HepG2 (cell line): ENCODE data around the gene PRKCZ. TPM values are rescaled to one million over a fixed set of nuclear protein-coding genes. Genes with fewer than 3 reads are reported as not detected.

Experiments used
- ATAC-seq: fragments of 200-7000 bp; cut with Tn5 transposase; 3 replicates; pipeline ENCODE4 v1.9.1; 2020; ENCODE audit warnings: mild to moderate bottlenecking, moderate library complexity
- BruUV-seq: library from RNA; stranded (reverse); fragments of 400-500 nt; replicated peaks from 2 replicates; lab custom pipeline; 2021; lab: Mats Ljungman, UMichigan
- CTCF ChIA-PET: fragments of 300-600 bp; formaldehyde crosslinking; extraction: SDS; loops from one replicate; lab custom pipeline; 2021; ENCODE audit warnings: low total read pairs, inconsistent platforms, low intra/inter-chr PET ratio; lab: Yijun Ruan, JAX
- POLR2A ChIA-PET: fragments of 350-600 bp; sonication (Branson Sonifier 250); formaldehyde crosslinking; loops from one replicate; lab custom pipeline; 2020; ENCODE audit warnings: antibody characterized with exemption, inconsistent platforms; lab: Yijun Ruan, JAX
- DNase-seq: peaks from one replicate; pipeline ENCODE4 v3.0.0-alpha.2; 2015; ENCODE audit warnings: low spot score
- FAIRE-seq: peaks from 3 replicates; lab custom pipeline; 2011; peaks lifted over from hg19 to GRCh38; lab: Jason Lieb, UNC
- H2AFZ ChIP-seq: one replicate; pipeline ENCODE4 v1.6.1; 2011; ENCODE audit warnings: low read length, inconsistent platforms
- H3K27ac ChIP-seq: fragments of 300-600 bp; 3 replicates; pipeline ENCODE4 v1.8.0; 2011; ENCODE audit warnings: mixed run types, mild to moderate bottlenecking, mixed read lengths, low read length, inconsistent platforms; ENCODE audit not compliant: insufficient read depth; ENCODE audit errors: extremely low read length
- H3K27me3 ChIP-seq, 2 experiments: fragments of 200-600 bp in 1 of 2; 2 replicates in 1 of 2; 3 replicates in 1 of 2; pipeline versions ENCODE4 v1.6.0 to v1.8.0; 2011; ENCODE audit warnings: low read length in 2 of 2, mild to moderate bottlenecking in 2 of 2, moderate library complexity in 2 of 2, inconsistent platforms in 1 of 2; ENCODE audit not compliant: insufficient read depth in 2 of 2, control insufficient read depth in 1 of 2
- H3K36me3 ChIP-seq, 2 experiments: fragments of 200-600 bp in 1 of 2; replicated peaks in 1 of 2; 2 replicates in 1 of 2; 3 replicates in 1 of 2; pipeline versions ENCODE4 v1.5.1 to v1.8.0; 2011; ENCODE audit warnings: low read length in 2 of 2, inconsistent platforms in 1 of 2; ENCODE audit not compliant: insufficient read depth in 2 of 2, control insufficient read depth in 1 of 2
- H3K4me1 ChIP-seq: 2 replicates; pipeline ENCODE4 v1.5.1; 2012; ENCODE audit warnings: low read length, inconsistent platforms; ENCODE audit not compliant: insufficient read depth
- H3K4me2 ChIP-seq: 2 replicates; pipeline ENCODE4 v1.6.0; 2011; ENCODE audit warnings: low read depth, low read length, inconsistent platforms
- H3K4me3 ChIP-seq, 3 experiments: fragments of 200-600 bp in 1 of 3; sonication (generic), shearing (Covaris generic) in 1 of 3; replicated peaks in 1 of 3; 2 replicates each; pipeline ENCODE4 v1.5.1; 2011 to 2016; ENCODE audit warnings: low read length in 3 of 3, inconsistent platforms in 2 of 3, low read depth in 2 of 3, mild to moderate bottlenecking in 2 of 3, control low read depth in 1 of 3, mixed read lengths in 1 of 3; ENCODE audit not compliant: insufficient read depth in 1 of 3
- H3K79me2 ChIP-seq: one replicate; pipeline ENCODE4 v1.6.1; 2011; ENCODE audit warnings: low read length, inconsistent platforms; ENCODE audit not compliant: insufficient read depth
- H3K9ac ChIP-seq: 2 replicates; pipeline ENCODE4 v1.6.0; 2011; ENCODE audit warnings: mild to moderate bottlenecking, low read depth, low read length, inconsistent platforms; ENCODE audit not compliant: insufficient read depth
- H3K9me3 ChIP-seq: 2 replicates; pipeline ENCODE4 v1.5.1; 2012; ENCODE audit warnings: mild to moderate bottlenecking, low read length
- H4K20me1 ChIP-seq: 2 replicates; pipeline ENCODE4 v1.6.0; 2011; ENCODE audit warnings: inconsistent platforms, mild to moderate bottlenecking, low read length, moderate library complexity; ENCODE audit not compliant: insufficient read depth
- DMAP1 ChIP-seq: IDR thresholded peaks from 2 replicates; pipeline ENCODE4 v1.6.1; 2016
- FLYWCH1 ChIP-seq: sonication (generic); formaldehyde crosslinking; IDR thresholded peaks from 2 replicates; pipeline ENCODE4 v1.8.1; 2023; ENCODE audit warnings: mild to moderate bottlenecking, missing genetic modification reagents
- FOXO1 ChIP-seq: sonication (generic); formaldehyde crosslinking; IDR thresholded peaks from 2 replicates; pipeline ENCODE4 v1.4.0; 2020; ENCODE audit warnings: missing genetic modification reagents
- KLF11 ChIP-seq: IDR thresholded peaks from 2 replicates; pipeline ENCODE4 v1.6.1; 2016; ENCODE audit warnings: missing compliant biosample characterization
- KMT2A ChIP-seq: sonication (generic); formaldehyde crosslinking; IDR thresholded peaks from 2 replicates; pipeline ENCODE4 v1.4.0; 2020; ENCODE audit warnings: missing genetic modification reagents
- RFXAP ChIP-seq: sonication (generic); formaldehyde crosslinking; IDR thresholded peaks from 2 replicates; pipeline ENCODE4 v1.4.0; 2020; ENCODE audit warnings: missing genetic modification reagents, borderline replicate concordance
- SP140L ChIP-seq: sonication (generic); formaldehyde crosslinking; IDR thresholded peaks from 2 replicates; pipeline ENCODE4 v1.4.0; 2020; ENCODE audit warnings: missing genetic modification reagents, borderline replicate concordance
- ZNF232 ChIP-seq: sonication (generic); formaldehyde crosslinking; IDR thresholded peaks from 2 replicates; pipeline ENCODE4 v1.4.0; 2020; ENCODE audit warnings: missing genetic modification reagents, borderline replicate concordance
- WGBS: methylation state at CpG from one replicate; pipeline ENCODE4 v1.1.6; 2017; ENCODE audit warnings: low lambda C conversion rate; 5-methylcytosine and 5-hydroxymethylcytosine counted together
- in situ Hi-C: cut with HindIII; loops from 2 replicates; pipeline ENCODE4 v1.10.0; 2017; ENCODE audit warnings: low pct_unique_long_range_greater_than_20kb; ENCODE audit not compliant: extremely low pct_ligation_motif_present
- intact Hi-C: fragments of 100-400 bp; cut with micrococcal nuclease; formaldehyde crosslinking; loops from one replicate; pipeline ENCODE4 v1.10.0; 2022; ENCODE audit not compliant: unreplicated experiment
- polyA plus RNA-seq, 8 experiments: library from polyadenylated mRNA; depleted of rRNA in 3 of 8; stranded (reverse) in 7 of 8; unstranded in 1 of 8; fragments of >200 nt; fragmentation: Illumina TruSeq in 4 of 8; extraction: Trizol in 4 of 8; gene quantifications; 2 replicates each; pipeline versions ENCODE4 v1.2.1 to v1.2.3, GENCODE V29; 2011 to 2016; ENCODE audit warnings: low read depth in 4 of 8, missing spikeins in 1 of 8, mixed read lengths in 1 of 8; ENCODE audit not compliant: insufficient read depth in 1 of 8
- total RNA-seq, 5 experiments: library from RNA; depleted of rRNA; stranded (reverse); fragments of >200 nt; fragmentation: Illumina TruSeq; extraction: Trizol; gene quantifications; 2 replicates each; pipeline ENCODE4 v1.2.3, GENCODE V29; 2016; ENCODE audit warnings: low read depth in 1 of 5
- TF ChIP-seq, protein P1 (sequence below): sonication (generic); formaldehyde crosslinking; IDR thresholded peaks from 2 replicates; pipeline ENCODE4 v1.5.0; 2020; ENCODE audit warnings: missing genetic modification reagents
- TF ChIP-seq, protein P2 (sequence below): fragments of 450-650 bp; IDR thresholded peaks from 2 replicates; pipeline ENCODE4 v1.6.1; 2017
- TF ChIP-seq, protein P3 (sequence below): sonication (generic); formaldehyde crosslinking; IDR thresholded peaks from 2 replicates; pipeline ENCODE4 v1.4.0; 2020; ENCODE audit warnings: missing genetic modification reagents, borderline replicate concordance

PRKCZ gene
- total and polyA plus RNA-seq, 2 of the 13 experiments (the other 11 are each of a cell fraction or from before 2014, with no cell fraction given): 34.7 to 85.2 TPM

DNA sequence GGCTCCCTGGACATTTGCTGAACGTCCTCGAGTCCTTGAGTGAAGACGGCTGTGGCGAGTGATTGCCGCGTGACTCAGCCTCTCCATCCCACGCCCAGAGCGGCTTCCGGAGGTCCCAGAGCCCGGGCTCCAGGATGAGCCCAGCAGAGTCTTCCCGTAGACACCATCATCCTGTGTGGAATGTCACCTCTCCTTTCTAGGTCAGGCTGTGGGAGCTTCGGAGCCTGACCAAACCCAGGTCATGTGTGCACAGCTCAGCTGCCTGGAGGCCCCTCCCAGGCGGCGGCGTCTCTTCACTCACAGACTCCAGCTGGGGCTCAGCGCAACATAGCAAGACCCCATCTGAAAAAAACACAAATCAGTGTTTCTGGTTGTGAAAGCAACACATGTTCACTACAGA, 38.2 kb downstream of the PRKCZ start:
- H3K4me2 ChIP-seq: no peak overlapping the region
- DNase-seq: no peak
- TF ChIP-seq FLYWCH1 (CRISPR knock-in tag) (no peak), KMT2A (CRISPR knock-in tag) (no peak), FOXO1 (no peak), RFXAP (CRISPR knock-in tag) (no peak)
- TF ChIP-seq, protein P1, sequence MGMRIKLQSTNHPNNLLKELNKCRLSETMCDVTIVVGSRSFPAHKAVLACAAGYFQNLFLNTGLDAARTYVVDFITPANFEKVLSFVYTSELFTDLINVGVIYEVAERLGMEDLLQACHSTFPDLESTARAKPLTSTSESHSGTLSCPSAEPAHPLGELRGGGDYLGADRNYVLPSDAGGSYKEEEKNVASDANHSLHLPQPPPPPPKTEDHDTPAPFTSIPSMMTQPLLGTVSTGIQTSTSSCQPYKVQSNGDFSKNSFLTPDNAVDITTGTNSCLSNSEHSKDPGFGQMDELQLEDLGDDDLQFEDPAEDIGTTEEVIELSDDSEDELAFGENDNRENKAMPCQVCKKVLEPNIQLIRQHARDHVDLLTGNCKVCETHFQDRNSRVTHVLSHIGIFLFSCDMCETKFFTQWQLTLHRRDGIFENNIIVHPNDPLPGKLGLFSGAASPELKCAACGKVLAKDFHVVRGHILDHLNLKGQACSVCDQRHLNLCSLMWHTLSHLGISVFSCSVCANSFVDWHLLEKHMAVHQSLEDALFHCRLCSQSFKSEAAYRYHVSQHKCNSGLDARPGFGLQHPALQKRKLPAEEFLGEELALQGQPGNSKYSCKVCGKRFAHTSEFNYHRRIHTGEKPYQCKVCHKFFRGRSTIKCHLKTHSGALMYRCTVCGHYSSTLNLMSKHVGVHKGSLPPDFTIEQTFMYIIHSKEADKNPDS (CRISPR knock-in tag): no peak
- TF ChIP-seq, all 625 proteins: peak for 0
- Histone ChIP-seq H3K9me3 (no peaks in the 10 kb centered on the region), H3K27me3 (no peaks in the 10 kb centered on the region), H2AFZ (no peak overlapping the region), H3K9ac (no peak overlapping the region), H3K27ac (no peak overlapping the region), H4K20me1 (0 out of 2 replicates have a peak, but pooled peaks cover 5% of the 10 kb centered on the region), H3K36me3 (0 out of 5 replicates have a peak, but pooled peaks cover 0 to 4% of the 10 kb centered on the region in 2 experiments), H3K79me2 (no peaks in the 10 kb centered on the region), H3K4me3 (no peak overlapping the region), H3K4me1 (peaks cover 13% of the 10 kb centered on the region; the same call in 1 of the 2 replicates)
- ATAC-seq: no peak
- BruUV-seq: no TSS peak
- WGBS: 97% methylated on average over 7 of the region's 16 CpGs
- intact Hi-C loops (no loop called here), in situ Hi-C loops (no loop called here)
- POLR2A ChIA-PET: no interaction called here
- CTCF ChIA-PET: no interaction called here
- no peak for FAIRE-seq

DNA sequence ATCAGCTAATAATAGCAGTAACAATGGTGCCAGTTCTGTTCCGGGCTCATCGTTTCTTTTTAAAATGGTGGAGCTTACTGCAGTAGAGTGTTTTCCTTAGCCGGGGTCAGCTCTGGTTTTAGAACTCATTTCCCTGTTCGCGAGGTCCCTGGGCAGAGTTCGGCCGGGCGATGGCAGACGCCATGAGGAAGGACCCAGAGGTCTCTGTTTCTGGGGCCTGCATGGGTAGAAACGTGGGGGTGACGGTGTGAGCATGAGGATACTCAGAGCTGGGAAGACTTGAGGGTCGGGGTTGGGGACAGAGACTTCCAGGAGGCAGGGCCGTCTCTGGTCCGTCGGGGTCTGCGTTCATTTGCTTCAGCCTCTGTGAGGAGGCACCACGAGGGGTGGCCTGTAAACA, 38.8 kb downstream of the PRKCZ start:
- Histone ChIP-seq H3K9ac (no peak overlapping the region), H4K20me1 (0 out of 2 replicates have a peak, but pooled peaks cover 5% of the 10 kb centered on the region), H3K4me2 (no peak overlapping the region), H3K9me3 (no peaks in the 10 kb centered on the region), H3K27me3 (no peaks in the 10 kb centered on the region), H2AFZ (no peak overlapping the region), H3K4me1 (peaks cover 13% of the 10 kb centered on the region; the same call in 1 of the 2 replicates), H3K36me3 (peaks cover 0 to 4% of the 10 kb centered on the region in 2 experiments; a peak in 1 of 5 replicates), H3K79me2 (no peaks in the 10 kb centered on the region), H3K27ac (no peak overlapping the region), H3K4me3 (no peak overlapping the region)
- no peak for DNase-seq
- over 99% methylated on average over 17 of the region's 17 CpGs for WGBS
- intact Hi-C loops: no loop called here
- CTCF ChIA-PET: no interaction called here
- in situ Hi-C loops: no loop called here
- no peak for ATAC-seq
- no TSS peak for BruUV-seq
- no peak for FAIRE-seq
- POLR2A ChIA-PET: no interaction called here
- TF ChIP-seq KLF11 (CRISPR knock-in tag) (no peak), DMAP1 (CRISPR knock-in tag) (no peak), SP140L (CRISPR knock-in tag) (no peak), ZNF232 (CRISPR knock-in tag) (no peak)
- TF ChIP-seq, protein P2, sequence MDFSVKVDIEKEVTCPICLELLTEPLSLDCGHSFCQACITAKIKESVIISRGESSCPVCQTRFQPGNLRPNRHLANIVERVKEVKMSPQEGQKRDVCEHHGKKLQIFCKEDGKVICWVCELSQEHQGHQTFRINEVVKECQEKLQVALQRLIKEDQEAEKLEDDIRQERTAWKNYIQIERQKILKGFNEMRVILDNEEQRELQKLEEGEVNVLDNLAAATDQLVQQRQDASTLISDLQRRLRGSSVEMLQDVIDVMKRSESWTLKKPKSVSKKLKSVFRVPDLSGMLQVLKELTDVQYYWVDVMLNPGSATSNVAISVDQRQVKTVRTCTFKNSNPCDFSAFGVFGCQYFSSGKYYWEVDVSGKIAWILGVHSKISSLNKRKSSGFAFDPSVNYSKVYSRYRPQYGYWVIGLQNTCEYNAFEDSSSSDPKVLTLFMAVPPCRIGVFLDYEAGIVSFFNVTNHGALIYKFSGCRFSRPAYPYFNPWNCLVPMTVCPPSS: no peak
- TF ChIP-seq, protein P3, sequence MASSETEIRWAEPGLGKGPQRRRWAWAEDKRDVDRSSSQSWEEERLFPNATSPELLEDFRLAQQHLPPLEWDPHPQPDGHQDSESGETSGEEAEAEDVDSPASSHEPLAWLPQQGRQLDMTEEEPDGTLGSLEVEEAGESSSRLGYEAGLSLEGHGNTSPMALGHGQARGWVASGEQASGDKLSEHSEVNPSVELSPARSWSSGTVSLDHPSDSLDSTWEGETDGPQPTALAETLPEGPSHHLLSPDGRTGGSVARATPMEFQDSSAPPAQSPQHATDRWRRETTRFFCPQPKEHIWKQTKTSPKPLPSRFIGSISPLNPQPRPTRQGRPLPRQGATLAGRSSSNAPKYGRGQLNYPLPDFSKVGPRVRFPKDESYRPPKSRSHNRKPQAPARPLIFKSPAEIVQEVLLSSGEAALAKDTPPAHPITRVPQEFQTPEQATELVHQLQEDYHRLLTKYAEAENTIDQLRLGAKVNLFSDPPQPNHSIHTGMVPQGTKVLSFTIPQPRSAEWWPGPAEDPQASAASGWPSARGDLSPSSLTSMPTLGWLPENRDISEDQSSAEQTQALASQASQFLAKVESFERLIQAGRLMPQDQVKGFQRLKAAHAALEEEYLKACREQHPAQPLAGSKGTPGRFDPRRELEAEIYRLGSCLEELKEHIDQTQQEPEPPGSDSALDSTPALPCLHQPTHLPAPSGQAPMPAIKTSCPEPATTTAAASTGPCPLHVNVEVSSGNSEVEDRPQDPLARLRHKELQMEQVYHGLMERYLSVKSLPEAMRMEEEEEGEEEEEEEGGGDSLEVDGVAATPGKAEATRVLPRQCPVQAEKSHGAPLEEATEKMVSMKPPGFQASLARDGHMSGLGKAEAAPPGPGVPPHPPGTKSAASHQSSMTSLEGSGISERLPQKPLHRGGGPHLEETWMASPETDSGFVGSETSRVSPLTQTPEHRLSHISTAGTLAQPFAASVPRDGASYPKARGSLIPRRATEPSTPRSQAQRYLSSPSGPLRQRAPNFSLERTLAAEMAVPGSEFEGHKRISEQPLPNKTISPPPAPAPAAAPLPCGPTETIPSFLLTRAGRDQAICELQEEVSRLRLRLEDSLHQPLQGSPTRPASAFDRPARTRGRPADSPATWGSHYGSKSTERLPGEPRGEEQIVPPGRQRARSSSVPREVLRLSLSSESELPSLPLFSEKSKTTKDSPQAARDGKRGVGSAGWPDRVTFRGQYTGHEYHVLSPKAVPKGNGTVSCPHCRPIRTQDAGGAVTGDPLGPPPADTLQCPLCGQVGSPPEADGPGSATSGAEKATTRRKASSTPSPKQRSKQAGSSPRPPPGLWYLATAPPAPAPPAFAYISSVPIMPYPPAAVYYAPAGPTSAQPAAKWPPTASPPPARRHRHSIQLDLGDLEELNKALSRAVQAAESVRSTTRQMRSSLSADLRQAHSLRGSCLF (CRISPR knock-in tag): no peak
